Esophagus muscularis mucosa (tissue), 4 donors: Measurements from ENCODE around the gene CCDC150. TPM values are rescaled to one million over a fixed set of nuclear protein-coding genes. Genes with fewer than 3 reads are reported as not detected.

Experiments used
- DNase-seq: peaks from one replicate; pipeline ENCODE4 v3.0.0-alpha.2; 2017; ENCODE audit errors: extremely low spot score
- H3K27ac ChIP-seq, 4 donors: fragments of 200-600 bp; sonication (generic); replicated peaks in 1 of 4; 1 replicate in 3 of 4; 2 replicates in 1 of 4; pipeline ENCODE4 v1.5.1; 2016 to 2019; ENCODE audit warnings: mild to moderate bottlenecking in 1 of 4
- H3K27me3 ChIP-seq, 4 donors: fragments of 200-600 bp; sonication (generic); one replicate each; pipeline versions ENCODE4 v1.5.1 to v1.6.0; 2016 to 2019
- H3K36me3 ChIP-seq, 4 donors: fragments of 200-600 bp; sonication (generic); one replicate each; pipeline ENCODE4 v1.5.1; 2016 to 2019
- H3K4me1 ChIP-seq, 4 donors: fragments of 200-600 bp; sonication (generic); one replicate each; pipeline ENCODE4 v1.5.1; 2016 to 2019
- H3K4me3 ChIP-seq, 4 donors: fragments of 200-600 bp; sonication (generic); 1 replicate in 2 of 4; 2 replicates in 2 of 4; pipeline ENCODE4 v1.5.1; 2016 to 2019; ENCODE audit warnings: mild to moderate bottlenecking in 4 of 4, moderate library complexity in 1 of 4
- H3K9me3 ChIP-seq, 4 donors: fragments of 200-600 bp; sonication (generic); 1 replicate in 3 of 4; 2 replicates in 1 of 4; pipeline ENCODE4 v1.5.1; 2016 to 2019
- CTCF ChIP-seq, 3 experiments: fragments of 200-600 bp in 2 of 3; fragments of 450-650 bp in 1 of 3; sonication (generic) in 2 of 3; IDR thresholded peaks; one replicate each; pipeline ENCODE4 v1.5.1; 2017 to 2019; ENCODE audit warnings: antibody characterized with exemption in 3 of 3, mild to moderate bottlenecking in 2 of 3, moderate library complexity in 1 of 3
- EP300 ChIP-seq: sonication (generic); formaldehyde crosslinking; IDR thresholded peaks from one replicate; pipeline ENCODE4 v1.6.1; 2017; ENCODE audit warnings: antibody characterized with exemption
- POLR2A ChIP-seq: fragments of 450-650 bp; IDR thresholded peaks from one replicate; pipeline ENCODE4 v1.6.1; 2017; ENCODE audit warnings: antibody characterized with exemption, moderate library complexity, mild to moderate bottlenecking, low read depth
- POLR2AphosphoS5 ChIP-seq, 2 donors: sonication (generic); formaldehyde crosslinking; IDR thresholded peaks; one replicate each; pipeline ENCODE4 v1.6.1; 2017; ENCODE audit warnings: antibody characterized with exemption in 2 of 2
- WGBS: methylation state at CpG from one replicate; pipeline ENCODE4 v1.1.5; 2018; 5-methylcytosine and 5-hydroxymethylcytosine counted together
- intact Hi-C: fragments of 100-400 bp; cut with DNase I; formaldehyde crosslinking; loops from one replicate; pipeline ENCODE4 v1.15.1; 2023
- total RNA-seq, 4 donors: library from RNA; depleted of rRNA; stranded (reverse); fragments of >200 nt; gene quantifications; one replicate each; pipeline versions ENCODE4 v1.1.0 to v1.2.1, GENCODE V29; 2016

The CCDC150 gene
- total RNA-seq, 4 donors from 2014 or later: 0.33 to 1.7 (median 0.91) TPM

- 71% methylated on average over 4 of the region's 4 CpGs for WGBS
- no peaks in the 10 kb centered on the region for H3K27me3 ChIP-seq
- intact Hi-C loops: no loop called here
- H3K36me3 ChIP-seq: no peaks in the 10 kb centered on the region
- no peaks in the 10 kb centered on the region for H3K4me1 ChIP-seq
- DNase-seq: no peak
- TF ChIP-seq POLR2A: no peak
- no peak for TF ChIP-seq EP300
- no peak for TF ChIP-seq CTCF (IDR thresholded peaks at IDR 0.05)
- no peak for TF ChIP-seq POLR2AphosphoS5 (IDR thresholded peaks at IDR 0.05)
- H3K4me3 ChIP-seq: no peak overlapping the region
- H3K9me3 ChIP-seq: peaks cover 0 to 43% (median 37%) of the 10 kb centered on the region in 4 donors
- no peak overlapping the region for H3K27ac ChIP-seq
Observed at GRCh38 chr2:196651387-196652094, 12.0 kb downstream of the CCDC150 start.

- no peaks in the 10 kb centered on the region for H3K27me3 ChIP-seq
- no peak for DNase-seq
- H3K9me3 ChIP-seq: peaks cover 0 to 43% (median 37%) of the 10 kb centered on the region in 4 donors
- intact Hi-C loops: no loop called here
- WGBS: 94% methylated on average over 1 of the region's 1 CpG
- TF ChIP-seq CTCF (IDR thresholded peaks at IDR 0.05) (no peak), EP300 (no peak), POLR2AphosphoS5 (IDR thresholded peaks at IDR 0.05) (no peak), POLR2A (no peak)
- no peaks in the 10 kb centered on the region for H3K4me1 ChIP-seq
- no peak overlapping the region for H3K4me3 ChIP-seq
- H3K27ac ChIP-seq: no peak overlapping the region
- H3K36me3 ChIP-seq: no peaks in the 10 kb centered on the region
Observed at GRCh38 chr2:196652869-196653268, 13.4 kb downstream of the CCDC150 start.

DNA sequence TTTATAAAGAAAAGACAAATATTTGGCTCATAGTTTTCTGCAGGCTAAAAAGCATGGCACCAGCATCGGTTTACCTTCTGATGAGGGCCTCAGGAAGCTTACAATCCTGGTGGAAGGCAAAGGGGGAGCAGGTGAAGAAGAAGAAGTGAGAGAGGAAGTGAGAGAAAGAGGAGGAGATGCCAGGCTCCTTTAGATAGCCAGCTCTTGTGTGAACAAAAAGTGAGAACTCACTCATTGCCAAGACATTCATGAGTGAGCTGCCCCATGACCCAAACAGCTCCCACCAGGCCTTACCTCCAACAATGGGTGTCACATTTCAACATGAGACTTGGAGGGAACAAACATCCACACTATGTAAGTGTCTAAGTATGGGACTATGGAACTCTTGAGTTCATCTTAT lies 14.3 kb downstream of the CCDC150 start:
- TF ChIP-seq POLR2AphosphoS5 (IDR thresholded peaks at IDR 0.05) (no peak), CTCF (IDR thresholded peaks at IDR 0.05) (no peak), EP300 (no peak), POLR2A (no peak)
- H3K27me3 ChIP-seq: no peaks in the 10 kb centered on the region
- no peaks in the 10 kb centered on the region for H3K4me1 ChIP-seq
- peaks cover 0 to 43% (median 37%) of the 10 kb centered on the region in 4 donors for H3K9me3 ChIP-seq
- WGBS: 96% methylated on average over 1 of the region's 1 CpG
- no peak overlapping the region for H3K4me3 ChIP-seq
- intact Hi-C loops: no loop called here
- H3K27ac ChIP-seq: no peak overlapping the region
- H3K36me3 ChIP-seq: no peaks in the 10 kb centered on the region
- DNase-seq: no peak

GRCh38 chr2:196655761-196656160 lies 16.2 kb downstream of the CCDC150 start:
- Histone ChIP-seq H3K9me3 (peaks cover 0 to 25% (median 24%) of the 10 kb centered on the region in 4 donors), H3K27ac (no peak overlapping the region), H3K27me3 (no peaks in the 10 kb centered on the region), H3K36me3 (no peaks in the 10 kb centered on the region), H3K4me3 (no peak overlapping the region), H3K4me1 (no peaks in the 10 kb centered on the region)
- TF ChIP-seq EP300 (no peak), POLR2A (no peak), CTCF (IDR thresholded peaks at IDR 0.05) (no peak), POLR2AphosphoS5 (IDR thresholded peaks at IDR 0.05) (no peak)
- DNase-seq: no peak
- intact Hi-C loops: no loop called here
- 56% methylated on average over 1 of the region's 1 CpG for WGBS

DNA sequence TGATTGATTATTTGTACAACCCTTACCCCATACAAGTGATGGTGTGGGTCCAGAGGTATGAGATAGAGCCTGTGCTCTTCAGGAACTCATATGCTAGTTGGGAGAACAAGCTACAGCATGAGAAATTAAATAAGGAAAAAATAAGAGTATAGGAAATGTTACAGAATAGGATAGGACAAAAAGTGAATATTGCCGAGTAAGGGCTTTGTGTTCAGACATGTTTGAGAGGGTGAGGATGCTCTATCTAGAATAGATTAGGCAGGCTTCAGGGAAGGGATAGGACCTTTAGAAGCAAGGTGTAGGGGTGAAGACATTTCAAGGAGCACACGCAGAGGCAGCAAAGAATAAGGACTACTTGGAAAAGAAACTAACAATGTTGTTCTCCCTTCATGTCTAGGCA lies 17.8 kb downstream of the CCDC150 start:
- TF ChIP-seq POLR2A: no peak
- no peak for TF ChIP-seq POLR2AphosphoS5 (IDR thresholded peaks at IDR 0.05)
- TF ChIP-seq CTCF (IDR thresholded peaks at IDR 0.05): no peak
- TF ChIP-seq EP300: no peak
- intact Hi-C loops: no loop called here
- Histone ChIP-seq H3K4me3 (no peak overlapping the region), H3K9me3 (peaks cover 0 to 13% (median 11%) of the 10 kb centered on the region in 4 donors), H3K4me1 (no peaks in the 10 kb centered on the region), H3K36me3 (no peaks in the 10 kb centered on the region), H3K27ac (no peak overlapping the region), H3K27me3 (no peaks in the 10 kb centered on the region)
- DNase-seq: no peak
- WGBS: 95% methylated on average over 2 of the region's 2 CpGs
